Raji (cell line): ENCODE data around the gene DNASE1L2.

ENCODE experiments used
- POLR2A ChIP-seq: IDR thresholded peaks from 2 replicates; pipeline ENCODE4 v1.6.1; 2011; ENCODE audit warnings: low read depth, low read length, control low read depth; ENCODE audit not compliant: insufficient read depth

DNASE1L2 gene, protein sequence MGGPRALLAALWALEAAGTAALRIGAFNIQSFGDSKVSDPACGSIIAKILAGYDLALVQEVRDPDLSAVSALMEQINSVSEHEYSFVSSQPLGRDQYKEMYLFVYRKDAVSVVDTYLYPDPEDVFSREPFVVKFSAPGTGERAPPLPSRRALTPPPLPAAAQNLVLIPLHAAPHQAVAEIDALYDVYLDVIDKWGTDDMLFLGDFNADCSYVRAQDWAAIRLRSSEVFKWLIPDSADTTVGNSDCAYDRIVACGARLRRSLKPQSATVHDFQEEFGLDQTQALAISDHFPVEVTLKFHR

DNA sequence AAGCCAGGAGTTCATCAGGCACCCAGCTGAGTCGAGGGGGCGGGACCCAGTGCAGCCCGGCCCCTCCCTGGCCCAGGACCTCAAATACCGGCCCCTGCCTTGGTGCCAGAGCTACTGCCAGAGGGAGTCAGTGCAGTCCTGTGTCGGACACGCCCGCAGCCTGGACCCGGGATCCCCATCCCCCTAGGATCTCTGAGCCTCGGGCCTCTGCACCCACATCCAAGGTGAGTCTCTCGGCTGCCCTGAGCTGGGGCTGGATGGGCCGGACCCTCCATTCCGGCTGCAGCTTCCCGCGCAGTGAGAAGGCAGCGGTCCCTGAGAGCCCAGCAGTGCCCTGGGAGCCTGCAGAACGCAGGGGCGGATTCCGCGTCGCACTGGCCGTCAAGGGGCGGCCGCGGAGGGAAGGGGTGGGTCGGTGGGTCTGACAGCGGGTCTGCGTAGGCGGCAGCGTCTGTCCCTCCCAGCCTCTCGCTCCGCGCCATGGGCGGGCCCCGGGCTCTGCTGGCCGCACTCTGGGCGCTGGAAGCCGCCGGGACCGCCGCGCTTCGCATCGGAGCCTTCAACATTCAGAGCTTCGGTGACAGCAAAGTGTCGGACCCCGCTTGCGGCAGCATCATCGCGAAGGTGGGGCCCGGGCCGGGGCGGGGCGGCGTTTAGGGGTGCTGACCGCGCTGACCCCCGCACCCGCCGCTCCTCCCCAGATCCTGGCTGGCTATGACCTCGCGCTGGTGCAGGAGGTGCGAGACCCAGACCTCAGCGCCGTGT is at the start of gene DNASE1L2:
Gene DNASE1L2, plus strand, starts transcription at position 108 of the 765 bp plus-strand sequence. Its CDS starts 373 bp downstream, at position 481.
- no peak for TF ChIP-seq POLR2A

DNA sequence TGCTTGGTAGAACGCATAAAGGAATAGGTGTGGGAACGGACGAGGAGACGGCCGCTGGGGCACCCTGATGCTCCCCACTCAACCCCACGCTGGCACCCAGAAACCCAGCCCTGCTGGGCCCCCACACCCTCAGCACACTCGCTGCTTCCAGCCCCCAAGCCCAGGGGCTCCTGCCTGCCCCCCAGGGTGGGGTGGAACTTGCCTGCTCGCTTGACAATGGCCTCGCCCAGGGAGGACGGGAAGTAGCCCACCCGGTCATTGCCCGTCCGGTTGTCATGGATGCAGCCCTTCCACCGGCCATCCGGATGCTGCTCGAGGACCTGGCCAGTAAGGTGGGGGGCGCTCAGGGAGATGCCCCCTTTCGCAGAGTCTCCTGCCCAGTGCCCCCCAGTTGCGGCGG is 49.7 kb upstream of the DNASE1L2 start:
- no peak for TF ChIP-seq POLR2A

GRCh38 chr16:2187212-2187611 is 49.0 kb upstream of the DNASE1L2 start:
- TF ChIP-seq POLR2A: no peak

DNA sequence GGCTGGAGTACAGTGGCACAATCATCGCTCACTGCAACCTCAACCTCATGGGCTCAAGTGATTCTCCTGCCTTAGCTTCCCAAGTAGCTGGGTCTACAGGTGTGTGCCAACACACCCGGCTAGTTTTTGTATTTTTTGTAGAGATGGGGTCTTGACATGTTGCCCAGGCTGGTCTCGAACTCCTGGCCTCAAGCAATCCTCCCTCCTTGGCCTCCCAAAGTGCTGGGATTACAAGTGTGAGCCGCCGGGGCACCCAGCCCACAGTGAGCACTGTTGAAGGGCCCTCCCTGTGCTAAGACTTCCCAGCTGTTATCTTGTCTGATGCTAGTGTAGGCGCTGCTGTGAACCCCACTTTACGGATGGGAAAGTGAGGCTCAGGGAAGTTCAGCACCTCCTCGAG is 47.8 kb upstream of the DNASE1L2 start:
- TF ChIP-seq POLR2A: no peak

GRCh38 chr16:2189252-2189893 is 46.9 kb upstream of the DNASE1L2 start:
- TF ChIP-seq POLR2A: no peak

DNA sequence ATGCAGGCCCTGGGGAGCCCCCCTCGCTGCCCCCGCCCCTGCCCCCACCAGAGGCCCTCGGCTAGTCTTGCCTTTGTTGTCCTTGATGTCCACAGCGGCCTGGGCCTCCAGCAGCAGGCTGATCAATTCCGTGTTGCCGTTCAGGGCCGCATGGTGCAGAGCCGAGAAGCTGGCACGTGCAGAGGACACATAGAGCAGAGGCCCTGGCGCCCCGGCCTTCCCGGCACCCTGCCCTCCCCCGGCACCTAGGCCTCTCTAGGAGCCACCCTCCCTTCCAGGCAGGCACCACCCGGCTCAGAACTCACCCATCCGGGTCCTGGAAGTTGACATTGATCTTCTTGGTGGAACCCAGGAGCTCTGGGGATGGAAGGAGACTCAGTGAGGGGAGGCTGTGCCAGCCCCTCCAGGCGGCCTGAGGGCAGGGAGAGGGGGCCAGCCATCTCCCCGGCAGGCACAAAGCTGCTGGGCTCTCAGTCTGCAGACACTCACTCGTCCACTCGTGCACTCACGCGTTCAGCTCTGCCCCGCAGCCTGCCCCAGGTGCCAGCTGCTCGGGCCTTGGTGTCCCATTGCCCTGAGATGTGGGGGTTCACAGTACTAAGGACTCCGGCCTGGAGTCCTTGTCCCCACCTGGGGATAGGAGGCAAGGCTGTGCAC is 46.1 kb upstream of the DNASE1L2 start:
- no peak for TF ChIP-seq POLR2A

- TF ChIP-seq POLR2A: no peak
These were observed 45.4 kb upstream of the DNASE1L2 start for GRCh38 chr16:2190659-2191445.

DNA sequence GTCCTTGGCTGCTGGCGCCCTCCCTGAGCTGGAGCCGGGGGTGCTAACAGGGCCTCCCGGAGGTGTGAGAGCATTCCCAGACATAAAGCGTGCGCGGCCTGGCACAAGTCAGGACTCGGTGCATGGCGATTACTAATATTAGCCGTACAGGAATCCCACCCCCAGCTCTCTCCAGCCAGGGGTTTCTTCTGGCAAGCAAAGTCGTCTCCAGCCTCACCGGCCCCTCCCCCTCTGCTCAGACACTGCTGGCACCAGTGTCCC is 44.9 kb upstream of the DNASE1L2 start:
- TF ChIP-seq POLR2A: no peak

GRCh38 chr16:2194166-2194834 is 41.9 kb upstream of the DNASE1L2 start:
- no peak for TF ChIP-seq POLR2A

DNA sequence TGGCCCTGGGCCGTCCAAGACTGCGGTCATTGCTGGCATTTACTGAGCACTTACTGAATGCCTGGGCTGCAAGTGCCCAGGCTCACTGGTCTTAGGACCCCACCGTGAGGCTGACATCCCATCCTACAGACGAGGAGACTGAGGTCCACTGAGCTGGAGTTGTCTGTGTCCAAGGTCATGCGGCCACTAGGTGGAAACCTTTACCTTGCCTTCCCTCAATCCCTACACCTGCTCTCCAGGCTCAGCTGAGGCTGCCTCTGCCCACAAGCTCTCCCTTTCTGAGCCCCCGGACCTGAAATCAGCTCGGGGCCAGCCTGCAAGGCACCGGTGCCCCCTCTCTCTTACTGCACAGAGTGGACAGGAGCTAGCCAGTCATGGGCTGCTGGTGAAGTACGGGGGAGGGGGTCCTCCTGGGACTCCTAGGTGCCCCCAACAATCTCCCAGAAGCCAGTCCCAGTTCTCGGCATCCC is 41.4 kb upstream of the DNASE1L2 start:
- TF ChIP-seq POLR2A: no peak

DNA sequence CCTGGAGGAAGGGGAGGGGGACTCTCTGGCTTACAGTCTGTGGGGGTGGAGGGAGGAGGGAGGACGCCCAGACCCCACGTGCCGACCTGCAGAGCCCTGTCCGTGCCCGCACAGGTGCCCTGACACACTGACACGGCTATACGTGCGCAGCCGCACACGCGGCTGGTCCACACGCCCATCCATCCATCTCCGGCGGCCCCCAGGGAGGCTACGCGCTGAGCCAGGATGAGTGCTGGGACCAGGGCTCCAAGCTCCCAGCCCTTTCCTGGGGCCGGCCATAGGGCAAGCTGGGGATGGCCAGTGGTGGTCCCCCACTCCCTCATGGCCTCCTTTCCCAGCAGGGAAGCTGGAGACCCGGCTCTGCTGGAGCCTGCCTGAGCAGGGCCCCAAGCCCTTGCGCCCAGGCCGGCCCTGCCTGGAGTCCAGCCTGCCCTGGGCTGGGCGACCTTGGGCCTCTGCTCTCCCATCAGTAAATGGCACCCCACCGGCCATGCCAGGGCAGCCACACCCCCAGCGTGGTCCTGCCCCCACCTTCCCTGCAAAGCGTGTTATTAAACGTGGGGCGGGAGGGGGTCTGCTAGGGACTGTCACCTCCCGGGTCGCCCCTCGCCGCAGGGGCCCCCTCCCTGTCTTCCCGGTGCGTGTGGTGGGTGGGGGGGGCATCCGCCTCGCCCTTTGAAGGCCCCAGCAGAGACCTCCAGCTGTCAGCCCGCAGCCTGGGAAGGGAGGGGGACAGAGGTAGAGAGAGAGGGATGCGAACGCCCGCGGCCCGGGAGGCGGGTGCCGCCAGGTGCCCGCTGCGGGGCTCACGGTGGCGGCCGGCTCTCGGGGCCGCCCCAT is 40.7 kb upstream of the DNASE1L2 start:
- TF ChIP-seq POLR2A: no peak

GRCh38 chr16:2196162-2196980 is 39.9 kb upstream of the DNASE1L2 start, which contains the start of gene CASKIN1:
CASKIN1 (minus strand) TSS chr16:2196605; CDS start chr16:2196432, 173 bp downstream.
- TF ChIP-seq POLR2A: no peak
